Large intestine (tissue), 3 donors: ENCODE results near the gene CNTNAP2. TPM values are rescaled to one million over a fixed set of nuclear protein-coding genes. Genes with fewer than 3 reads are reported as not detected.
"Not testable (repeated sequence)": the region's sequence is repeated elsewhere in the genome, so short reads cannot be mapped to it uniquely, and the experiment has no call there.

Source experiments
- DNase-seq, 2 donors: peaks; one replicate each; pipeline versions ENCODE4 v3.0.0 to v3.0.0-alpha.2; 2013
- H3K27ac ChIP-seq: one replicate; pipeline ENCODE4 v1.5.1; 2013; ENCODE audit warnings: low read length
- H3K27me3 ChIP-seq: 2 replicates; pipeline ENCODE4 v1.6.1; 2013; ENCODE audit warnings: low read length; ENCODE audit not compliant: control insufficient read depth, insufficient read depth
- H3K36me3 ChIP-seq: 2 replicates; pipeline ENCODE4 v1.6.1; 2013; ENCODE audit warnings: low read length; ENCODE audit not compliant: control insufficient read depth, insufficient read depth
- H3K4me1 ChIP-seq: one replicate; pipeline ENCODE4 v1.6.1; 2013; ENCODE audit warnings: low read length; ENCODE audit not compliant: control insufficient read depth, insufficient read depth
- H3K4me3 ChIP-seq: one replicate; pipeline ENCODE4 v1.5.1; 2013; ENCODE audit warnings: low read length
- H3K9me3 ChIP-seq: one replicate; pipeline ENCODE4 v1.6.1; 2013; ENCODE audit warnings: mild to moderate bottlenecking, low read depth, low read length, moderate library complexity; ENCODE audit not compliant: control insufficient read depth
- WGBS: methylation state at CpG from one replicate; pipeline ENCODE4 v1.1.5; 2013; ENCODE audit warnings: low lambda C conversion rate; ENCODE audit not compliant: insufficient coverage; 5-methylcytosine and 5-hydroxymethylcytosine counted together
- polyA plus RNA-seq: library from polyadenylated mRNA; unstranded; fragments of 120-200 nt; gene quantifications from one replicate; pipeline ENCODE4 v1.2.1, GENCODE V29; 2013

CNTNAP2 gene
- polyA plus RNA-seq, 1 donor: 12.9 TPM

GRCh38 chr7:148286150-148286549, 2169.5 kb downstream of the CNTNAP2 start:
- no peak overlapping the region for H3K4me3 ChIP-seq
- no peaks in the 10 kb centered on the region for H3K27me3 ChIP-seq
- WGBS: no CpG with 5 or more reads among the region's 2 CpGs
- H3K36me3 ChIP-seq: no peaks in the 10 kb centered on the region
- no peaks in the 10 kb centered on the region for H3K4me1 ChIP-seq
- H3K27ac ChIP-seq: no peak overlapping the region
- no peaks in the 10 kb centered on the region for H3K9me3 ChIP-seq
- DNase-seq: peak in 1 of 2 donors; percentile 42

GRCh38 chr7:148287538-148287937, 2170.9 kb downstream of the CNTNAP2 start:
- Histone ChIP-seq H3K4me1 (no peaks in the 10 kb centered on the region), H3K27me3 (no peaks in the 10 kb centered on the region), H3K27ac (no peak overlapping the region), H3K36me3 (no peaks in the 10 kb centered on the region), H3K4me3 (no peak overlapping the region), H3K9me3 (no peaks in the 10 kb centered on the region)
- no CpG with 5 or more reads among the region's 2 CpGs for WGBS
- DNase-seq: no peak

- Histone ChIP-seq H3K4me3 (no peak overlapping the region), H3K9me3 (no peaks in the 10 kb centered on the region)
- WGBS: no CpG with 5 or more reads among the region's 1 CpG
Measured at GRCh38 chr7:148288592-148289151, 2172.1 kb downstream of the CNTNAP2 start.

GRCh38 chr7:148289630-148290029, 2173.0 kb downstream of the CNTNAP2 start:
- Histone ChIP-seq H3K27me3 (no peaks in the 10 kb centered on the region), H3K36me3 (no peaks in the 10 kb centered on the region), H3K4me3 (no peak overlapping the region), H3K9me3 (no peaks in the 10 kb centered on the region), H3K27ac (no peak overlapping the region), H3K4me1 (no peaks in the 10 kb centered on the region)
- no CpG with 5 or more reads among the region's 1 CpG for WGBS
- no peak for DNase-seq

More at GRCh38 chr7:148288592-148289151, 2172.1 kb downstream of the CNTNAP2 start:
- no peaks in the 10 kb centered on the region for H3K27me3 ChIP-seq
- H3K27ac ChIP-seq: no peak overlapping the region
- H3K4me1 ChIP-seq: no peaks in the 10 kb centered on the region
- no peaks in the 10 kb centered on the region for H3K36me3 ChIP-seq
- no peak for DNase-seq

GRCh38 chr7:148290538-148290937, 2173.9 kb downstream of the CNTNAP2 start:
- H3K4me3 ChIP-seq: no peak overlapping the region
- no peaks in the 10 kb centered on the region for H3K4me1 ChIP-seq
- H3K27ac ChIP-seq: no peak overlapping the region
- 38% methylated on average over 1 of the region's 3 CpGs for WGBS
- no peaks in the 10 kb centered on the region for H3K27me3 ChIP-seq
- no peak for DNase-seq
- H3K9me3 ChIP-seq: no peaks in the 10 kb centered on the region
- no peaks in the 10 kb centered on the region for H3K36me3 ChIP-seq

GRCh38 chr7:148291799-148292198, 2175.2 kb downstream of the CNTNAP2 start:
- H3K27me3 ChIP-seq: no peaks in the 10 kb centered on the region
- no peak overlapping the region for H3K4me3 ChIP-seq
- no peak for DNase-seq
- no peaks in the 10 kb centered on the region for H3K36me3 ChIP-seq
- H3K4me1 ChIP-seq: peaks cover 4% of the 10 kb centered on the region
- H3K27ac ChIP-seq: no peak overlapping the region
- 100% methylated on average over 1 of the region's 1 CpG for whole genome bisulfite sequencing
- no peaks in the 10 kb centered on the region for H3K9me3 ChIP-seq

GRCh38 chr7:148296994-148297644, 2180.5 kb downstream of the CNTNAP2 start:
- WGBS: 100% methylated on average over 1 of the region's 2 CpGs
- no peaks in the 10 kb centered on the region for H3K9me3 ChIP-seq
- no peaks in the 10 kb centered on the region for H3K27me3 ChIP-seq
- H3K27ac ChIP-seq: no peak overlapping the region
- no peak overlapping the region for H3K4me3 ChIP-seq
- peaks cover 11% of the 10 kb centered on the region for H3K4me1 ChIP-seq
- no peak for DNase-seq
- no peaks in the 10 kb centered on the region for H3K36me3 ChIP-seq

- not testable (repeated sequence) for H3K4me3 ChIP-seq, H3K27me3 ChIP-seq, DNase-seq, H3K9me3 ChIP-seq, H3K36me3 ChIP-seq
- Histone ChIP-seq H3K27ac (peak overlapping the region; percentile 51), H3K4me1 (peaks cover 11% of the 10 kb centered on the region)
- WGBS: no CpG with 5 or more reads among the region's 7 CpGs
Measured at GRCh38 chr7:148298768-148299167, 2182.2 kb downstream of the CNTNAP2 start.

- DNase-seq: peak; percentile 80 to 87
- no peaks in the 10 kb centered on the region for H3K27me3 ChIP-seq
- no peak overlapping the region for H3K4me3 ChIP-seq
- no peaks in the 10 kb centered on the region for H3K9me3 ChIP-seq
- no CpG with 5 or more reads among the region's 10 CpGs for WGBS
- peak overlapping the region; percentile 51 for H3K27ac ChIP-seq
- no peaks in the 10 kb centered on the region for H3K36me3 ChIP-seq
- peaks cover 11% of the 10 kb centered on the region for H3K4me1 ChIP-seq
Measured at GRCh38 chr7:148299350-148300276, 2183.0 kb downstream of the CNTNAP2 start.

GRCh38 chr7:148302436-148302835, 2185.8 kb downstream of the CNTNAP2 start:
- H3K27me3 ChIP-seq, H3K36me3 ChIP-seq, H3K9me3 ChIP-seq, DNase-seq, H3K4me3 ChIP-seq, H3K4me1 ChIP-seq, H3K27ac ChIP-seq: not testable (repeated sequence)
- WGBS: no CpG with 5 or more reads among the region's 6 CpGs
